ENCODE results near the gene FOXP1.

Gene FOXP1

DNA sequence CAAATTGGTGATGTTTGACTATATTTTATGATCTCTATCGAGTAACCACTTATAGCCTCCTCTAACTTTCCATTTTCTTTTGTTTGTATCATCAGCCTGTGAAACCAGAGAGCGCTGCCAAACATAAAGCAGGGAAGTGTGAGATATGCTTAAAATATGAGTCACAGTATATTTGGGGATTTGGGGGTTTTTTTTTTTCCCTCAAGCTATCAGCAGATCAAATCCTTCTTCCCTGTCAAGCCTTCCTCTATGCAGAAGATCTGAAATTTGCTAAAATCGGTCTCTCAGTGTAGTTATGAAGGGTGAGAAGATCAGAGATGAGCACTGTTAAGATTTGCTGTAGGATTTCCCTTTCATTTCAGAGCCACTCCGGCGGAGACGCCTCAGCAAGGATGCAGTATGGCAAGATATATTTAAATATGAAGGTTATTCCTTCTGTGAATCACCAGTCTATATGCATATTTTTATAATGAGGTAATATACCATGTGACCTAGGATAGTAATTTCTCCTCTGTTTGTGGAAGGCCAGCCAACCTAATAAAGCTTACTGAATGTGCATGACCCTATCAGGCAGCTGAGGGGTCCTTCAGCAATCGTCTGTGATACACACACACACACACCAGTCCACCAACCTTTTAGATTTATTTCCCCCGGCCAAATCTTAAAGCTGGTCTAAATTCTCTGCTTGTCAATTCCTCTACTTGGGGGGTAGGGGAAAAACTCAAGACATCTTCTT is 474.1 kb downstream of the FOXP1 start:
- no peak for DNase-seq

DNA sequence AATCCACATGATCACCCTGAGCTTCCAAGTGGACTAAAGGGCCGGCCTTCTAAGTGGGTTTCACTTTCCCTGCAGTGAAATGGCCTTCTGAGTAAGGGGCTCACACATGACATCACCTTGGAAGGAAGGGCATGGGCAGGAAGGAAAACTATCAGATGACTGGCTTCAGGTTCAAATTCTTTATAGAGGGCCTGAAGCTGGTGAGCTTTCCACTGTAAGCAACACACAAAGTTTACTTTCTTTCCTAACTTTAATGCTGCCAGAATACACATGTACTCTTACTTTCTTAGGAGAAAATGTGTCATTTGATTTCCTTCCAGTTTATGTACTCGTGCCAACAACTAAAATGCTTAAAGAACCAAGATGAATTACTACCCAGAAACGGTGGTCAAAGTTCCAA is 475.6 kb downstream of the FOXP1 start:
- DNase-seq = no peak

DNA sequence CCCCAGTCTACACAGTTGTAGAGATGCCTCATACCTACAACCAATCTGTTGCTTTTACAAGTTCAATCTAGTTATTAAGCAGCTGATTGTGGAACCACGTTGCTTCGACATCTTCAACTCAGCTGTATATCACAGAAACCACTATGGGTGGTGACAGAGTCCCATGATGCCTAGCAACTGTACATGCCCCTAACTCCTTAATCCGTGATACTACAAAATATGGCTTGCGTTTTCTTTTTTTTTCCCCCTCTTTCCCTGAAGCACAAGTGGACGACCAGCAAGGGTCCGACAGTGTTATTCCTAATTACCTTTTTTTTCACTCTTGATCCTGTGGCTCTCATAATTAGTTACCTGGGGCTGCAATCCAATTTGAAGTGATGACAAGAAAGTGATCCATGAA is 478.6 kb downstream of the FOXP1 start:
- DNase-seq = no peak

GRCh38 chr3:71104556-71104955 is 479.0 kb downstream of the FOXP1 start:
- no peak for DNase-seq

DNA sequence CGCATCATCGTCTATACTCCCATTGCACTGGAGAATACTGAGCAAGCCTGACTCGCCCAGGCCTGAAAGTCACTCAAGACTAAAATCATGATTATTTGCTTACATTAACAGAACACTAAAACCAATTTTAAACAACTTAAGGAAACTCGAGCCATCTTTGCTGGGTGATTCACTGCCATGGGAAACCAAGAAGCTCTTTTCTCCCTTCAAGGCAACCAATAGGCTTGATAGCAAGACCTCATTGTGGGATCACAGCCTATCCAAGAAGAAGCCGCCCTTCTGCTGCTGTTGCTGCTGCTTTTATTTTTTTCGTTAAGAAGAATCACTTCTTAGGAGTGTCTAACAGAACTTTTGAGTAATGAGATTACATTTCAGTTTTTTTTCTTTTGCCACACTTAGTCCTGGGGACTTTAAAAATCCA is 479.4 kb downstream of the FOXP1 start:
- DNase-seq = no peak

DNA sequence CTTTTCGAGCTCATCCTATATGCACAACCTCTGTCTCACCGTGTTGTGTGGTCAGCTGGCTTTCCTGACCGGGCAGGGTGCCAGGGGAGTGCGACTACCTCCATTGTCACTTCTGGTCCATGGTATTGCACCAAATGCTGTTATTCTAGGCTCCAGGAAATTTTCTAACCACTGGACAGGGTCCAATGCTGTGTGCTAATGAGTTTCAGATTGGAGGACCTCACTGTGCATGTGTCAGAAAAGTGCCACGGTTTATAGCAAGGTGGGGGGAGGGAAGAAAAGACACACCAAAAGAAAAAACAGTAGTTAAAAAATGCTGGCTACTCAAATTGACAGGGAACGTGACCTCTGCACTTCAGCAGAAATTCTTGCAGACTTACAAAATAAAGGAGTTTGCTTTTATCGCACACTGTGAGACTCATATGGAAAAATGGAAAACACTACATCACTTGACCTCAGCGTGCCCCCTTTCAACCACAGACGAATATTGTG is 480.1 kb downstream of the FOXP1 start:
- DNase-seq = peak; percentile 8

DNA sequence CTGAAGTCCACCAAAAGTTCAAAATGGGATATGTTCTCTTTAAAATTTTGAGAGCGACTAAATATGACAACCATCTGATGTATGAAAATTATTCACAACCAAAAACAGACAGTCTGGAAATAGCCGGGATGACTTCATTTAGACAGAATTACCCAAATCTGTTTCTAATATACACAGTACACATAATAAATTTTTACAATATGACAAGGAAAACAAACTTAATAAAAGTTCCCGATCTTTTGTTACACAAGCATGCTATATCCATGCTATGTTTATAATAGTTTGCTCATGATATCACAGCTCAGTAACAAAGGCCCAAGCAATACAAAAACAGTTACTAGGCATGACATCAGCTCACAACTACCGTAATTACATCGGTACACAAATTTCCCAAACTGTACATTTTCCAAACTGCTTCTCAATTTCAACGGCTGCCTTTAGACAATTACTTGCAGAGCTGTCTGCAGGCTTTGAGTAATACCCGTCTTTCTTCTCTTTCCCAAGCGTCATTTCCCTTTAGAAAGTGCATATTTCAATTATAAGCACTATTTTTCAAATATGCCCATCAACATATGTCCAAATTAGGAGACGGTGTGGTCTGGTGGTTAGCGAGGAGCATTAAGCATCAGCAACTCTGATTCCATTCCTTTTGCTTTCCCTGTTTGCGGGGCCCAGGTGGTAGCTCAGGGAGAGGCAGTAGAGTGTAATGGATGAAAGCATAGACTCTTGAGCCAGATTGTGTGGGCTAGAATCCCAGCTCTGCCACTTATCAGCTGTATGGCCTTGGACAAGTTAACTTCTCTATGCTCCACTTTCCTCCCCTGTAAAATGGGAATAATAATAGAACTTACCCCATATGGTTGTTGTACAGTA is 481.2 kb downstream of the FOXP1 start:
- peak; percentile 6 for DNase-seq

DNA sequence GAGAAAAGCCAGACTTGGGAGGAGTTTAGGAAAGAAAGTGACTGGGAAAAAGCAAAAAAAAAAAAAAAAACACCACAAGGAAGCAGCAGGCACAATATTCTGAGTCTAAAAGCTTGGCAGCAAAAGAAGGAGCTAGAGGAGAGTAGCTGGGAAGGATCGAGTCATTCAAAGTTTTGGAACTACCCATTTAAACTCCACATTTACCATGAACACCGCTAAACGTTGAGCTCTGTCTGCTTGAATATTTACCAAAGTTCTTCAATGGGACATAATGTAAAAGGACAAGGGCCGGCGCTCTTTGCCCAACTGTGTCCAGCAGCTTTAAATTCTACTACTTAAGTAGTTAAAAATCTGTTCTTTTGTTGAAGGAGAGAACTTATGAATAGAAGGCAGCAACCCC is 481.9 kb downstream of the FOXP1 start:
- no peak for DNase-seq

DNA sequence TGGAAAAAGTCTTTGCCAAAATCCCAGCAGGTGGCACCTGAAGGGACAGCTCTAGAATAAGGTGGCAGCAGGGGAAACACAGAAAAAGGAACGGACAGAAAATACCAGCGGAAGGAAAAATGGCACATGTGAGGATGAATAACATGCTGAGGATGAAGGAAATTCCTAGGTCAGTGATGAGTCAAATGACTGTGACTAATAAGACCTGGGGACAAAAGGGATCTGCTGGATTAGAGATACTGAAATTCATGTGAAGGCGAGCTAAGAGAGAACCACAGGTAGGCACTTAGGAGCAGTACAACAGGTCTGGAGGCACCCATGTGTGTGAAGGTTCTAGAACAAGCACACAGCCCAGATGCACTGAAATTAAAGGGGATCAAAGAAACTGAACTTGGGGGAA is 482.5 kb downstream of the FOXP1 start:
- DNase-seq = no peak

DNA sequence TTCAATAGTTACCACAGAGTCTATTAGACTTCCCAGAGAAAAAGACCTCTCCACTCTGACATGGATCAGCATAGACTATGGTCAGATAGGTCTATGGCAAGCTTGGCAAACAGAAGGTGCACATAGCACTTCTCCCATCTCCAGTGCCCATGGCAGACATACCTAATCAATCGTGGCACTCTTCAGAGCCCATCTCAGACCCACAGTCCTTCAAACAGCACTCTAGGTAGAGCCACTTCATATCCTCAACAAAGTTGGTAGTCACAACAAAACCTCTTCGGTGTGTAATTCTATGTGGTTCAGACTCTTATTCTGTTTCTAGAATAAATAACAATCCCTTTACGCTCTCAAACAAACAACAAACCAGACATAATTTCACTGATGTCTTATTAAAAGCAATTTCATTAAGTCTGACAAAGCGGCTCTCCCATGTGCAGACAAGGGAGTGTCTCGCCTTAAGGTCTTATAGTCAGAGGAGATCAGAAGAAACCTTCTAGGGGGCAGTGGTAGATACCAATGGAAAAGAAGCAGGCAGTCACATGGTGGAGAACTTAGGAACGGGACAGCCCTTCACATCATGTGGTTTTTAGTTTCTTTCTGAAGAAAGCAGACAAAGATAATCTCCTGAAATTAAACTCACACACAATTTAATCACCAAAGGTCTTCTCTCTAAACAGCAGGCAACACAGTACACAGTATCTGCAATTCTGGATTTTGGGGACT is 483.4 kb downstream of the FOXP1 start:
- DNase-seq = no peak

GRCh38 chr3:71097557-71097956 is 486.0 kb downstream of the FOXP1 start:
- no peak for DNase-seq

DNA sequence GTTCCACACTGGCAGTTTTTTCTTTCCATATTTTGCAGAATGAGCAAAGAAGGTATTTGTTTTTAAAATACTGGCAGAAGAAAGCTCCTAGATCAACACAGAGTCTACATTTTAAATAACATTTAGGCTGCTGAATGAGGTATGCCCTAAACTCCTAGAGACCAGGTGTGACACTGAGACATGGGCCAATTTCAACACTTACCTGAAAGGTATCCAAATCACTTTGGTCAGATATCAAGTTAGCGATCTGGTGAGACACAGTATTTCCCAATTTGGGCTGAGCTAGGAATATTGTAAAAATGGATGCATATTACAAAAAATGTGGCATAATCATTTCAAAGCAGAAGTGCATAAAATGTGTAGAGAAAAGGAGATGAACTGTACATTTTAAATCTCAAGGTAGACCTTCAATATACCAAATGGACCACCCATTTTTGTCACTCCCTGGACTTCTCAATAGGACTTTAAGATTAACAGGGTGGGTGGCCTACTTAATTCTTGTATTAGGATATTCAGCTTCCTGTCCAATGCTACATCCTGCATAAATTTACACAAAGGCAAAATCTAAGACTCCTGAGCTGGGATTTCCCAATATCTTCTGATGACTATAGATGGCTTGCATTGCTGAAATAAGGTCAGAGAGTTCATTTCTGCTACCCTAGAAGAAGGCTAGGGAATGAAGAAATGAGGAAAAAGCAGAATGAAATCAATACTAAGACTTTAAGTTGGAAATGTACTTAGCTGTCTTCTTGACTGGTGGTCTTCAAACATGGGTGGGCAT is 487.8 kb downstream of the FOXP1 start:
- DNase-seq = no peak

- DNase-seq = no peak
Observed at GRCh38 chr3:71094658-71095209, 488.8 kb downstream of the FOXP1 start.

GRCh38 chr3:71092665-71093064 is 490.9 kb downstream of the FOXP1 start:
- no peak for DNase-seq

DNA sequence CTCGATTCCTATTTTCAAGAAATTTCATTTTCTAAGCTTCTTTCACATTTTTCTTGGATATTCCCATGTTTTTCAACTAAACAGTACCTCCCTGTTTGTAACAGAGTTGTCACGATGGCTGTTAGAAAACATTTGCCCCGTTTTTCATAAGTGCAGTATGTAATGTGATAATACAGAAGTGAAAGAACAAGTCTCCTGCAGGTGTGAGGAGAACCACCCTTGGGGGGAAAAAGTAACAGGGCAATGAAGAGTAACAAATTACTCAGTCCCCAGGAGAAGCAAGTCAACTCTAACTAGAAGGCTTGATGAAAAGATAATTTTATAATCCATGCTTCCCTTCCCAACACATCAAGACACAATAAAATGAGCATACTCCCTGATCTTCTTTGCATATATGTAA is 493.3 kb downstream of the FOXP1 start:
- no peak for DNase-seq

DNA sequence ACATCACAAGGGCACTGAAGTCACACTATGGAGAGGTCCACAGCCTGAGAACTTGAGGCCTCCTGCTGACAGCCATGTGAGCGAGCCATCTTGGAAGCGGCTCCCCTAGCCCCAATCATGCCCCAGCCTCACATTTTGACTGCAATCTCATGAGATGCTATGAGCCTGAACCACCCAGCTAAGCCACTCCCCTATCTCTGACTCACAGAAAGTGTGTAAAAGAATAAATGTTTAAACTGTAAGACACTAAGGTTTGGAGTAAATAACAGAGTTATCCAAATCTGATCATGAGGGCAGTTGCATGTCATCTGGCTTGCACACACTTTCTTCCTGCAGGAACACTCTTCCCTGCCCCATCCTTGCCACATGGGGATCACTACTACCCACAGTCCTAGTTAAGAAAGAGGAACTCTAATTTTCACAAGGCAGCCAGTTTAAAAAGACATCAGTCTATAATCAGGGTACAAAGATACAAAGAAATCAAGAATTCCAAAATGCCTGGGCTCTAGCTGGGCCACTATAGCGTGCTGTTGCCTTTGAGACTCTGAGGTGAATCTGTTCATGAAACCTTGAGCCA is 494.2 kb downstream of the FOXP1 start:
- no peak for DNase-seq

DNA sequence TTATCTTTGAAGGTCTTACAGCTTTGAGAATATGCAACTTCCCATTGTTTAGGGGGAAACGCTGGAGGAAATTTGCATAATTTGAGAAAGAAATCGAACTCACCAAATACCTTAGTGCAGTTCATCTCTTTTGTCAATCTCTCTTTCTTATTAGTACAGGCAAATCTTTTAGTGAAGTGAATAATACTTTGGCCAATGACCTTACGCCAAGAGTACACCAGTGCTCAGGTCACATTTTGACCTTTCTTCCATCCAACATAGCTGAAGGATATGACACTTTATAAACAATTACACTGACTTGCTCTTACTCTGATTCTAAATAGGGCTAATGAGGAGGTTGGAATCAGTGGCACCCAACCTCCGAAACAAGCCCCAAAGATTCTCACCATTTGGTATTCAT is 494.8 kb downstream of the FOXP1 start:
- DNase-seq = no peak

DNA sequence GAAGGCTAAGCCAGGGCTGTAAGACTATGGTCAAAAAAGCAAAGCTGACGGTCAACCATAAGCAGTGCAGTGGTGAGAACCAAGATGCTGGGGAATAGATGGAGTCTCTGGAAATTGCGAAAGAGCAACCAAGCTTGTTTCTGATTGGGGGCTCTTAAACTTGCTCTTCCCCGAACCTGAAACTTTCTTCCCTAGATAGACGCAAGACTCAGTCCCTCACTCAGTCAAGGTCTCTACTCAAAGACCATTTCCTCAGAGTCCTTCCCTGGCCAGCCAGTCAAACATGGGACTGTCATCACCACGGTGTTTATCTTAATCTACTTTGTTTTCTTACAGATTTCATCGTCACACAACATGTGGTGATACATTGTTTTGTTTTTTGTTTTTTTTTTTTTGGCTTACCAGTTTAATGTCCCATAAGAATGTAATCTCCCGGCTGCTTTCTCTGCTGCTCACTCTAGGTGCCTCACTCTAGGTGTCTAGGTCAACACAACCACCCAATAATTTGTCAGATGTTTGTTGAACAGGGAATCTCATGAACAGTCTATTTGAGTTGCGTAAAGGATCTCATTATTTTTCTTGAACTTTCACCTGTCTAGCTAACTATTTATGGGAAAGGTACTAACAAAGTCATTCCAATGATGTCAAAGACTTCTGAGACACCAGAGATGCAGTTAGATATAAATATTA is 495.4 kb downstream of the FOXP1 start:
- no peak for DNase-seq

- DNase-seq = no peak
Observed at GRCh38 chr3:71087143-71088018, 496.1 kb downstream of the FOXP1 start.

DNA sequence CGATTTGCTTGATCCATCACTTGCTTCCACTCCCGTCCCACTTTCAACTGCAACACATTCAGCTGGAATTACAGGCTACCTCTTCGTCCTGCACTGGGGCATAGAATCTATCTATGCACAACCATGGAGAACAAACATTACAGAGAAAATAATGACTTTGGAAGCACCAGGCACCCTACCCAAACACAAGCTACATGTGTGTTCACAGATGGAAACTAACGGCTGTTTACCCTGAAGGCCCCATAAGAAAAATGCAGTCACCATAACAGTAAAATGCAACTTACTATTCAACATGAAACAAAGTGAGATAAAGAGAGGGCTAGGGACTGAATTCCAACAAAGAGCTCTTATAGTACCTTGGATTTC is 496.8 kb downstream of the FOXP1 start:
- no peak for DNase-seq

Measured in NCI-H774 (cell line).